Epithelial cell of esophagus (primary cell): ENCODE measurements around the gene GFM2.
"Not testable (repeated sequence)": the region's sequence is repeated elsewhere in the genome, so short reads cannot be mapped to it uniquely, and the experiment has no call there.

Experiments used
- DNase-seq: peaks from one replicate; pipeline ENCODE4 v3.0.0; 2010; ENCODE audit warnings: low read depth
- H3K4me3 ChIP-seq: 2 replicates; pipeline ENCODE4 v1.5.1; 2011; ENCODE audit warnings: mild to moderate bottlenecking, low read length, control low read depth
- TF ChIP-seq, protein P1 (sequence below): IDR thresholded peaks from 2 replicates; pipeline ENCODE4 v1.5.1; 2011; ENCODE audit warnings: low read depth, mild to moderate bottlenecking, low read length, control low read depth, inconsistent platforms; ENCODE audit not compliant: insufficient read depth; ENCODE audit errors: missing control alignments

The GFM2 gene

DNA sequence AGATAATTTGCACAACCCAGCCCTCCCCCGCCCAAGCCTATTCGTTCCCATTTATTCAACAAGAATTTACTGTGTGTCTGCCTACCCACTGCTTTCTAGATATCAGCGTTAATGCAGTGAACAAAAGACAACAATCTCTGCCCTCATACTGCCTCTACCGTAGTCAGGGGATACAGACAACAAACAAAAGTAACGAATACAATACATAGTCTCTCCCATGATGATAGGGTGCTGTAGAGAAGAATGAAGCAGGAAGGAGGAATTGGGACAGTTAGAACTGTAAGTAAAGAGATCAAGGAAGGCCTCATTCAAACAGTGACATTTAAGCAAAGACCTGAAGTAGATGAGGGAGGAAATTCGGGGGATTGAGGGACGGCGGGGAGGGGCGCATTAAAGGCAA is 1.7 kb downstream of the GFM2 start:
- TF ChIP-seq, protein P1, sequence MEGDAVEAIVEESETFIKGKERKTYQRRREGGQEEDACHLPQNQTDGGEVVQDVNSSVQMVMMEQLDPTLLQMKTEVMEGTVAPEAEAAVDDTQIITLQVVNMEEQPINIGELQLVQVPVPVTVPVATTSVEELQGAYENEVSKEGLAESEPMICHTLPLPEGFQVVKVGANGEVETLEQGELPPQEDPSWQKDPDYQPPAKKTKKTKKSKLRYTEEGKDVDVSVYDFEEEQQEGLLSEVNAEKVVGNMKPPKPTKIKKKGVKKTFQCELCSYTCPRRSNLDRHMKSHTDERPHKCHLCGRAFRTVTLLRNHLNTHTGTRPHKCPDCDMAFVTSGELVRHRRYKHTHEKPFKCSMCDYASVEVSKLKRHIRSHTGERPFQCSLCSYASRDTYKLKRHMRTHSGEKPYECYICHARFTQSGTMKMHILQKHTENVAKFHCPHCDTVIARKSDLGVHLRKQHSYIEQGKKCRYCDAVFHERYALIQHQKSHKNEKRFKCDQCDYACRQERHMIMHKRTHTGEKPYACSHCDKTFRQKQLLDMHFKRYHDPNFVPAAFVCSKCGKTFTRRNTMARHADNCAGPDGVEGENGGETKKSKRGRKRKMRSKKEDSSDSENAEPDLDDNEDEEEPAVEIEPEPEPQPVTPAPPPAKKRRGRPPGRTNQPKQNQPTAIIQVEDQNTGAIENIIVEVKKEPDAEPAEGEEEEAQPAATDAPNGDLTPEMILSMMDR = no peak
- peak; percentile 35 for DNase-seq
- H3K4me3 ChIP-seq = peak overlapping the region; percentile 3

- TF ChIP-seq, protein P1 = no peak
- DNase-seq = peak; percentile 36
- H3K4me3 ChIP-seq = no peak overlapping the region
Observed at GRCh38 chr5:74763504-74763903, 3.4 kb downstream of the GFM2 start.

DNA sequence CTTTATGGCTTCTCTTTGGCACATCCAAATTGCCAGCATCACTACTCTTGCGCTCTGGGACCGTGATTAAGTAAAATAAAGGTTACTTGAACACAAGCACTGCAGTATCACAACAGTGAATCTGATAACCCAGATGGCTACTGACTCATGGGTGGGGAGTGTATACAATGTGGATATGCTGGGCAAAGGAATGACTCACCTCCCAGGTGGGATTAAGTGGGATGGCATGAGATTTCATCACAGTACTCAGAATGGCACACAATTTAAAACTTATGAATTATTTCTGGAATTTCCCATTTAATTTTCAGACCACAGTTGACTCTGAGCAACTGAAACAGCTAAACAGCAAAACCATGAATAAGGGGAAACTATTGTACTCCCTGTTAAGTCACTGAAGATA is 4.3 kb downstream of the GFM2 start:
- peak; percentile 95 for DNase-seq
- TF ChIP-seq, protein P1 = no peak
- no peak overlapping the region for H3K4me3 ChIP-seq

DNA sequence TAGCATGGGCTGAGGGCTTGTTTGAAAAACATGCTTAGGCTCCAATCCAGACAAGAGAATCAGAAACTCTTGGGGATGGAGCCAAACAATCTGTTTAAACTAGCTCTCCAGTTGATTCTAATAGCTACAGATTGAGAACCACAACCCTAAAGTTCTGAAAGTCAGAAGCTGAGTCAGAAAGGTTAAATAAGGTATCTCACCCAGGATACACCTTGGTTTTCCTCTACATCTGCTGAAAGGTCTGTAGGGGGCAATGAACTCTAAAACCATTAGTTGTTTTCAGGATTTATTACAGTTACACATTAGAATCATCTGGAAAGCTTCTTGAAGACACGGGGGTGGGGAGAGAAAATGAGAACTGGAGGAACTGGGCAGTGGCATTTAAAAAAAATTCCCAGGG is 5.7 kb downstream of the GFM2 start:
- H3K4me3 ChIP-seq = no peak overlapping the region
- peak; percentile 30 for DNase-seq
- TF ChIP-seq, protein P1 = no peak

- not testable (repeated sequence) for DNase-seq, H3K4me3 ChIP-seq
Observed at GRCh38 chr5:74748742-74749141, 18.2 kb downstream of the GFM2 start.

GRCh38 chr5:74738406-74738805 is 28.5 kb downstream of the GFM2 start:
- H3K4me3 ChIP-seq = no peak overlapping the region
- TF ChIP-seq, protein P1 = no peak
- DNase-seq = no peak

GRCh38 chr5:74736759-74737158 is 30.2 kb downstream of the GFM2 start:
- TF ChIP-seq, protein P1 = no peak
- DNase-seq = no peak
- no peak overlapping the region for H3K4me3 ChIP-seq

DNA sequence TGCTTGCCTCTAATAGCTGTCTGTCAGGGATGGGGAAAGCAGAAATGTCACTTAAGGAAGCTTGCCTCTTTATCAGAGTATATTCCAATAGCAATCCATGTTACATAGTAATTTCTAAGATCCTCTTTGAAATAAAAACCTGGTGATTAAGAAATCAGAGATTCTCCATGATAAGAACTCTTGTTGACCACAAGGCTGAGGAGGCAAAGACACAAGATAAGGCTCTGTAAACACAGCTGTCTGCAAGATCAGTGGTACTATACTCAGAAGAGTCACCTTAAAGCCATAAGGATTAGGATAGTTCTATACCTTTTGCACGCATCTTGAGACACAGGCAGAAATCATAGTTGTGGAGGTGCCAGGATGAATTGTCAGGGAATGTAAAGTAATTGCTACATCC is 41.6 kb downstream of the GFM2 start:
- no peak for DNase-seq
- no peak overlapping the region for H3K4me3 ChIP-seq
- TF ChIP-seq, protein P1 = no peak
